ENCODE results near the gene ABCC11. TPM values are rescaled to one million over a fixed set of nuclear protein-coding genes. Genes with fewer than 3 reads are reported as not detected.

The ABCC11 gene
- total RNA-seq: under 1 TPM in 1 of 2 experiments, not detected in 1; 0.19 TPM

- Mint-ChIP-seq H3K4me3 (peak within 1 kb of the TSS; percentile 8), H3K27ac (peak within 1 kb of the TSS; percentile 58), H3K36me3 (peaks cover 2% of the 10 kb centered on the region), H3K4me1 (peaks cover 42% of the 10 kb centered on the region), H3K27me3 (no peaks in the 10 kb centered on the region), H3K9me3 (ENCODE audit: low read depth) (no peaks in the 10 kb centered on the region)
- ATAC-seq (no peak), DNase-seq (no peak)
- CTCF ChIA-PET: interaction anchor here (1.0 kb wide), 1 partner anchor 376 kb away, joined by 3 read pairs; no protein-coding TSS in a partner anchor
Observed at GRCh38 chr16:48247311-48247710, at the start of gene ABCC11. ABCC11 (minus strand) TSS chr16:48247539; CDS start chr16:48231921, 15,618 bp downstream.

- no peak for ATAC-seq
- H3K27me3 Mint-ChIP-seq: no peaks in the 10 kb centered on the region
- peaks cover 44% of the 10 kb centered on the region for H3K36me3 Mint-ChIP-seq
- DNase-seq: no peak
- H3K27ac Mint-ChIP-seq: no peak overlapping the region
- CTCF ChIA-PET: interaction anchor here (1.0 kb wide), 1 partner anchor 328 kb away, joined by 4 read pairs; no protein-coding TSS in a partner anchor
- H3K4me3 Mint-ChIP-seq: no peak overlapping the region
- no peaks in the 10 kb centered on the region for H3K9me3 Mint-ChIP-seq (ENCODE audit: low read depth)
- peaks cover 3% of the 10 kb centered on the region for H3K4me1 Mint-ChIP-seq
Observed at GRCh38 chr16:48295488-48296281, 48.3 kb upstream of the ABCC11 start.

GRCh38 chr16:48294724-48295123 is 47.4 kb upstream of the ABCC11 start:
- H3K4me3 Mint-ChIP-seq: no peak overlapping the region
- peaks cover 10% of the 10 kb centered on the region for H3K4me1 Mint-ChIP-seq
- H3K36me3 Mint-ChIP-seq: peaks cover 41% of the 10 kb centered on the region
- no peaks in the 10 kb centered on the region for H3K27me3 Mint-ChIP-seq
- DNase-seq (no peak), ATAC-seq (no peak)
- CTCF ChIA-PET: no interaction called here
- no peak overlapping the region for H3K27ac Mint-ChIP-seq
- no peaks in the 10 kb centered on the region for H3K9me3 Mint-ChIP-seq (ENCODE audit: low read depth)

GRCh38 chr16:48292452-48292851 is 45.1 kb upstream of the ABCC11 start:
- no peak overlapping the region for H3K27ac Mint-ChIP-seq
- no peak overlapping the region for H3K4me3 Mint-ChIP-seq
- peaks cover 47% of the 10 kb centered on the region for H3K36me3 Mint-ChIP-seq
- CTCF ChIA-PET: interaction anchor here (1.1 to 1.4 kb wide), 2 partner anchors 14 to 330 kb away, joined by 3 read pairs; no protein-coding TSS in a partner anchor
- ATAC-seq (no peak), DNase-seq (no peak)
- H3K27me3 Mint-ChIP-seq: no peaks in the 10 kb centered on the region
- peaks cover 10% of the 10 kb centered on the region for H3K4me1 Mint-ChIP-seq
- H3K9me3 Mint-ChIP-seq (ENCODE audit: low read depth): peaks cover under 1% of the 10 kb centered on the region

- no peaks in the 10 kb centered on the region for H3K27me3 Mint-ChIP-seq
- DNase-seq (no peak), ATAC-seq (no peak)
- H3K4me1 Mint-ChIP-seq: peaks cover 10% of the 10 kb centered on the region
- H3K9me3 Mint-ChIP-seq (ENCODE audit: low read depth): peaks cover 7% of the 10 kb centered on the region
- H3K36me3 Mint-ChIP-seq: peaks cover 47% of the 10 kb centered on the region
- no peak overlapping the region for H3K27ac Mint-ChIP-seq
- CTCF ChIA-PET: no interaction called here
- no peak overlapping the region for H3K4me3 Mint-ChIP-seq
Observed at GRCh38 chr16:48291754-48292153, 44.4 kb upstream of the ABCC11 start.

- Mint-ChIP-seq H3K4me1 (peaks cover 10% of the 10 kb centered on the region), H3K27ac (no peak overlapping the region), H3K36me3 (peaks cover 50% of the 10 kb centered on the region), H3K4me3 (no peak overlapping the region), H3K9me3 (ENCODE audit: low read depth) (peaks cover 7% of the 10 kb centered on the region), H3K27me3 (no peaks in the 10 kb centered on the region)
- CTCF ChIA-PET: interaction anchor here (1.6 kb wide), 1 partner anchor 339 kb away, joined by 5 read pairs; no protein-coding TSS in a partner anchor
- DNase-seq (no peak), ATAC-seq (no peak)
Observed at GRCh38 chr16:48291303-48291702, 44.0 kb upstream of the ABCC11 start.

GRCh38 chr16:48287239-48287638 is 39.9 kb upstream of the ABCC11 start:
- Mint-ChIP-seq H3K36me3 (peaks cover 59% of the 10 kb centered on the region), H3K4me3 (no peak overlapping the region), H3K27ac (no peak overlapping the region), H3K4me1 (peaks cover 29% of the 10 kb centered on the region), H3K27me3 (no peaks in the 10 kb centered on the region), H3K9me3 (ENCODE audit: low read depth) (peaks cover 10% of the 10 kb centered on the region)
- ATAC-seq (no peak), DNase-seq (no peak)
- CTCF ChIA-PET: interaction anchor here (0.7 kb wide), 1 partner anchor 57 kb away, joined by 3 read pairs; no protein-coding TSS in a partner anchor

GRCh38 chr16:48284772-48285409 is 37.6 kb upstream of the ABCC11 start:
- H3K27me3 Mint-ChIP-seq: no peaks in the 10 kb centered on the region
- peaks cover 19% of the 10 kb centered on the region for H3K4me1 Mint-ChIP-seq
- no peak for ATAC-seq
- H3K9me3 Mint-ChIP-seq (ENCODE audit: low read depth): peaks cover 10% of the 10 kb centered on the region
- peaks cover 53% of the 10 kb centered on the region for H3K36me3 Mint-ChIP-seq
- CTCF ChIA-PET: interaction anchor here (0.8 to 1.4 kb wide), 4 partner anchors 17 to 346 kb away, joined by 3 to 4 read pairs (median 3); no protein-coding TSS in a partner anchor
- H3K27ac Mint-ChIP-seq: peak overlapping the region; percentile 61
- peak; percentile 56 for DNase-seq
- peak overlapping the region; percentile 14 for H3K4me3 Mint-ChIP-seq

- Mint-ChIP-seq H3K4me1 (peaks cover 19% of the 10 kb centered on the region), H3K27ac (no peak overlapping the region), H3K4me3 (no peak overlapping the region), H3K27me3 (no peaks in the 10 kb centered on the region), H3K36me3 (peaks cover 52% of the 10 kb centered on the region), H3K9me3 (ENCODE audit: low read depth) (peaks cover 10% of the 10 kb centered on the region)
- CTCF ChIA-PET: interaction anchor here (1.6 to 2.6 kb wide), 2 partner anchors 341 to 348 kb away, joined by 4 to 7 read pairs; no protein-coding TSS in a partner anchor
- DNase-seq (no peak), ATAC-seq (no peak)
Observed at GRCh38 chr16:48282636-48283263, 35.4 kb upstream of the ABCC11 start.

- Mint-ChIP-seq H3K27ac (no peak overlapping the region), H3K36me3 (peaks cover 35% of the 10 kb centered on the region), H3K27me3 (no peaks in the 10 kb centered on the region), H3K4me1 (peaks cover 16% of the 10 kb centered on the region), H3K4me3 (no peak overlapping the region), H3K9me3 (ENCODE audit: low read depth) (no peaks in the 10 kb centered on the region)
- DNase-seq (no peak), ATAC-seq (no peak)
- CTCF ChIA-PET: no interaction called here
Observed at GRCh38 chr16:48280546-48280945, 33.2 kb upstream of the ABCC11 start.

GRCh38 chr16:48279199-48279598 is 31.9 kb upstream of the ABCC11 start:
- DNase-seq (no peak), ATAC-seq (no peak)
- no peak overlapping the region for H3K27ac Mint-ChIP-seq
- peaks cover 25% of the 10 kb centered on the region for H3K36me3 Mint-ChIP-seq
- H3K9me3 Mint-ChIP-seq (ENCODE audit: low read depth): no peaks in the 10 kb centered on the region
- no peaks in the 10 kb centered on the region for H3K27me3 Mint-ChIP-seq
- CTCF ChIA-PET: no interaction called here
- H3K4me1 Mint-ChIP-seq: peaks cover 4% of the 10 kb centered on the region
- H3K4me3 Mint-ChIP-seq: no peak overlapping the region

GRCh38 chr16:48277158-48277557 is 29.8 kb upstream of the ABCC11 start:
- no peak overlapping the region for H3K27ac Mint-ChIP-seq

GRCh38 chr16:48276102-48276501 is 28.8 kb upstream of the ABCC11 start:
- no peaks in the 10 kb centered on the region for H3K27me3 Mint-ChIP-seq
- ATAC-seq: no peak
- DNase-seq: no peak
- CTCF ChIA-PET: no interaction called here
- H3K27ac Mint-ChIP-seq: no peak overlapping the region
- peaks cover 17% of the 10 kb centered on the region for H3K36me3 Mint-ChIP-seq
- no peaks in the 10 kb centered on the region for H3K4me1 Mint-ChIP-seq
- H3K9me3 Mint-ChIP-seq (ENCODE audit: low read depth): no peaks in the 10 kb centered on the region
- H3K4me3 Mint-ChIP-seq: no peak overlapping the region

More at GRCh38 chr16:48277158-48277557, 29.8 kb upstream of the ABCC11 start:
- H3K4me1 Mint-ChIP-seq: no peaks in the 10 kb centered on the region
- H3K27me3 Mint-ChIP-seq: no peaks in the 10 kb centered on the region
- H3K9me3 Mint-ChIP-seq (ENCODE audit: low read depth): no peaks in the 10 kb centered on the region
- no peak for DNase-seq
- CTCF ChIA-PET: no interaction called here
- H3K36me3 Mint-ChIP-seq: peaks cover 16% of the 10 kb centered on the region
- no peak overlapping the region for H3K4me3 Mint-ChIP-seq
- ATAC-seq: no peak
